Measurements from ENCODE around the gene CYP27B1. TPM values are rescaled to one million over a fixed set of nuclear protein-coding genes. Genes with fewer than 3 reads are reported as not detected.

The CYP27B1 gene, protein sequence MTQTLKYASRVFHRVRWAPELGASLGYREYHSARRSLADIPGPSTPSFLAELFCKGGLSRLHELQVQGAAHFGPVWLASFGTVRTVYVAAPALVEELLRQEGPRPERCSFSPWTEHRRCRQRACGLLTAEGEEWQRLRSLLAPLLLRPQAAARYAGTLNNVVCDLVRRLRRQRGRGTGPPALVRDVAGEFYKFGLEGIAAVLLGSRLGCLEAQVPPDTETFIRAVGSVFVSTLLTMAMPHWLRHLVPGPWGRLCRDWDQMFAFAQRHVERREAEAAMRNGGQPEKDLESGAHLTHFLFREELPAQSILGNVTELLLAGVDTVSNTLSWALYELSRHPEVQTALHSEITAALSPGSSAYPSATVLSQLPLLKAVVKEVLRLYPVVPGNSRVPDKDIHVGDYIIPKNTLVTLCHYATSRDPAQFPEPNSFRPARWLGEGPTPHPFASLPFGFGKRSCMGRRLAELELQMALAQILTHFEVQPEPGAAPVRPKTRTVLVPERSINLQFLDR
- 1.4 to 3.7 TPM (median 2.3 TPM) in 5 replicates for total RNA-seq (2022; extraction: Qiagen RNA extraction; ENCODE audit: low read depth)

DNA sequence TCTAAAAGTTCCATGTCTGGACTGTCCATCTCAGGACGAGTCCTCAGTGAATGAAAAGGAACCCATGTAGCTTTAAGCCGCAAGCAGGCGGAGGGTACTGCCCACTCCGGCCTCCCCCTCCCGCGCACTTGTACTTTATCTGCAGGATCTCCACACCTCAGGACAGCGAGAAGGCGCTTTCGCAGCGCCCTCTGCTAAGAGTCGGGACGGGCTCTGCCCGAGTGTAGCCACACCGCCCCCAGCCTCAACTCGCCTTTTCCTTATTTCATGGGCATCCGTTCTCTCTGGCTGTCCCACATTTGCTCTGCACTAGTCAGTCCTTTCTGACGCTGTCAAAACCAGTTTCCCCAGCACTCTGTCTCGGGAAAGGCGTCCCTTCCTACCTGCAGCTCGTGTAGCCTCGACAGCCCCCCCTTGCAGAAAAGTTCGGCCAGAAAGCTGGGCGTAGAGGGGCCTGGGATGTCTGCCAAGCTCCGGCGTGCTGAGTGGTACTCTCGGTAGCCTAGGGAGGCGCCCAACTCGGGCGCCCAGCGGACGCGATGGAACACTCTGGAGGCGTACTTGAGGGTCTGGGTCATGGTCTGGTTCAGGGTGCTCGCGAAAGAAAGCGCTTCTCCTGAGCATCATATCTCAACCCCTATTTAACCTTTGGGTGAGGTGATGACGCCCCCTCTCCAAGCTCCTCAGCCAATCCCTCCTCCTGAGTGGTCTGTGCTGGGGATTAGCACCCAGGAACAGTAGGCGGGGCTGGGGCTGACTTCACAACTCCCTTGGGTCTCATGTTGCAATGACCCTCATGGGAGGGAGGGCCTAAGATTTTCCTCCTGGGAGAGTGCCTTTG, at the start of gene CYP27B1:
CYP27B1 (minus strand) TSS at position 615 of the 841 bp plus-strand sequence; CDS start at position 578, 37 bp downstream.

DNA sequence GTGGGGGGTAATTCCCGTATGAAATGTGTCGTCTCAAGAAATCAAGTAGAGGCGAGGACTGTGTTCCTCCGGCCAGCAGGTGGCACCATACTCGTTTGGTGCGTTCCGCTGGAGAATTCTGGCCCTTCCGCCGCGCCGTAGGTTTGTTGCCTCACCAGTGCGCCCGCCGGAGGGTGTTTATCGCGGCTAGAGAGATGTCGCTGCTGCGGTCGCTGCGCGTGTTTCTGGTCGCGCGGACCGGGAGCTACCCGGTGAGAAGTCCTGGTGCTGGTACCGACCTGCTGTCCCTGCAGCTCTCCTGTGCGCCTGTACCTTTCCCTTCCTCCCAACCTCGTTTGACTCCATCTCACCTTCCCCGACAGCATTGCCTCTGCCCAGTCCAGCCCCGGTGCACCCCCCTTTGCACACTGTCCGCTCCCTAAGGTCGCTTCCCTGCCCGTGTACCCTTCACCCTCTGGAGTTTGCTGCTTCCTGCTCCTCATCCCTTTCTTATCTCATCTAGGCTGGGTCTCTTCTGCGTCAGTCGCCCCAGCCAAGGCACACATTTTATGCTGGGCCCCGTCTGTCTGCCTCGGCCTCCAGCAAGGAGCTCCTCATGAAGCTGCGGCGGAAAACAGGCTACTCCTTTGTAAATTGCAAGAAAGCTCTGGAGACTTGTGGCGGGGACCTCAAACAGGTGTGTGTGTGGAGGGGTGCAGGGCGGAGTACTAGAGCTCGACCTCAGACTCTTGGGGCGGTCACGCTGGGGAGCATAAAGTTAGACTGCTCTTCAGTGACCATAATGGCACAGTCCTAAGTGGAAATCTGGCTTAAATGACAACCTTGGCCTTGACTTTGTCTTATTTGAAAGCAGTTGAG, 16.0 kb upstream of the CYP27B1 start, which contains the start of gene TSFM:
TSFM (plus strand) TSS at position 180 of the 858 bp plus-strand sequence; CDS start at position 195, 15 bp downstream.

GRCh38 chr12:57772429-57773322, 5.8 kb upstream of the CYP27B1 start, which contains the start of gene EEF1AKMT3:
Gene EEF1AKMT3 (plus strand): TSS chr12:57772614. CDS start chr12:57772725, 111 bp downstream.

GRCh38 chr12:57771873-57772428, 5.1 kb upstream of the CYP27B1 start, which contains the start of gene METTL1:
Gene METTL1 (minus strand): TSS chr12:57772105. CDS start chr12:57772083, 22 bp downstream.

DNA sequence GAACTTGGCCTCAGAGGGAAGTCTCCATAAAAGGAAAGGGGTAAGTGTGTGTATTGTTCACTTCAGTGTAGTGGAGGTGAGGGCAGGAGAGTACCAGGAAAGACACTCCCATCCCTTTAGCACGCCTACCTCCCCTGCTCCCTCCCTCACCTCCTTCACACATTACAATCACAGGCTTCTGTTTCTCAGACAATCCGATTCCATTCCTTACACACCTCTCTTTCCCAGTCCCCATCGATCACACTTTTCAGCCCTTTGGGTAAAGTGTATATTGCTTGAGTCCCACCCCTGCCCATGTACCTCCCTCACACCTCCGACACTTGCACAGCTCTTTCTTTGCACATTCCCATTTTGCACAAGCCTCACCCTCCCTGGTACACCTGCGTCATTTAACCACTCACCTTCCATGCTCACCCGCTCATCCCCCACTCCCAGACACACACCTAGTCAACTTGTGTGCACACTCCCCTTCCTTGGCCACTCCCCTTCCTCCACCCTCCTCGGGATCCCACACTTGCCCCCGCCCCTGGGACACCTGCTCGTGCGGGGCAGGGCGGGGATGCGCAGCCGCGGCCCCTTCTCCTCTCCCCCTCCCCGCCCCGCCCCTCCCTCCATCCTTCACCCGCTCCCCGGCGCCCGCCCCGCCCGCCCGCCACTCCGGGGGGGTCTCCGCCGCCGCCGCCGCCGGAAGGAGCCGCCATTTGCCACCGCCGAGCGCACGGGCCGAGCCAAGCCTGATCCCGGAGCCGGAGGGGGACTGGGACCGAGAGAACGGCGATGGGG, 12.3 kb downstream of the CYP27B1 start, which contains the start of gene MARCHF9:
MARCHF9 (plus strand) TSS at position 693 of the 783 bp plus-strand sequence. CDS start 426 bp downstream, outside the sequence.

DNA sequence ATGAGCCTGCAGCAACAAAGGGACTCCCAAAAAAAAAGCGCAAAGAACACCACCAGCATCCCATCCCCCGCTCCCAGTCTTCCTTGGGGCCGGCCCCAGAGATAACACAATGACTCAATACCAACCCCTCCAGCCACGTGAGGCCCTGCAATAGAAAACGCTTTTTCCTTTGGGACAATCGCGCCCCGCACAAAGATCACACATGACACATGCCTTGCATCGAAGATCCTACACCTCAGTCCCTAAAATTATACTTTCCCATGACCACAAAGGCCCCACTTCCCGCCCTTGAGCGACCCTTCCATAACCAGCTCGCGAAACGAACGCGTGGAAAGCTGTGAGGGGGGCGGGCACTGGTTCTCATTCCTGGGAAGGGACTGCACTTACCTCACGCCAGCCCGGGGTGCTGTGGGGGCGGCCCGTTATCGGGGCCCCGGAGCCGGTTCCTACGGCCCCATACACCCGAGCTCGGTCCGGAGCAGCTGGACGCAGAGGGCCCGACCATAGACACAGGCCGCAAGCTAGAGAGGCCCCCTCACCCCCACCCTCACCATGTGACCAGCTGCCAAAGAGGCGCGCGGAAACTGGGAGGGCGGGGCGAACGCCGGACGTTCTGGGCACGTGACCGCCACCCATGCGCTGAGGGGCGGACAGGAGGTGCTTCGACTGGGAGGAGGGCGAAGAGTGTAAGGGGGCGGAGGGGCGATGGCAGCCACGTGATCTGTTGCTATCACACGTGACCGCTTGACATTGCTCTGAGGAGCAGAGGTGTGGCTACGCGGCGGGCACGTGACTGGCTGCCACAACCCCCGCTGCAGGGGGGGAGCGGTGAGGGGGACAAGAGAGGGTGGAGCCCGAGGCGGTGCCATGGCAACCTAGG, 14.8 kb downstream of the CYP27B1 start, which contains the start of gene CDK4:
CDK4 (minus strand) TSS at position 523 of the 880 bp plus-strand sequence. CDS start 593 bp downstream, outside the sequence.

GRCh38 chr12:57744777-57745484, 21.9 kb downstream of the CYP27B1 start, which contains the start of gene TSPAN31:
Gene TSPAN31 (plus strand): TSS chr12:57745039. CDS start chr12:57745155, 116 bp downstream.

GRCh38 chr12:57738661-57739237, 28.1 kb downstream of the CYP27B1 start, which contains the start of gene AGAP2:
Gene AGAP2 (minus strand): TSS chr12:57738742. CDS start chr12:57738246, 496 bp downstream.

Other genes with a start within 250 kb of the CYP27B1 start
- 35.7 to 48.5 TPM (median 39.1 TPM) in 5 replicates for gene DDIT3, start 246.6 kb downstream of the CYP27B1 start, total RNA-seq (2022; extraction: Qiagen RNA extraction; ENCODE audit: low read depth)
- 23.2 to 32.2 TPM (median 27.5 TPM) in 5 replicates for gene MBD6, start 244.3 kb downstream of the CYP27B1 start, total RNA-seq (2022; extraction: Qiagen RNA extraction; ENCODE audit: low read depth)
- 112 to 184 TPM (median 114 TPM) in 5 replicates for gene DCTN2, start 219.9 kb downstream of the CYP27B1 start, total RNA-seq (2022; extraction: Qiagen RNA extraction; ENCODE audit: low read depth)
- gene KIF5A, start 217.0 kb downstream of the CYP27B1 start, total RNA-seq (2022; extraction: Qiagen RNA extraction; ENCODE audit: low read depth): 0.17 to 0.31 TPM (median 0.23 TPM) in 5 replicates
- gene PIP4K2C, start 175.9 kb downstream of the CYP27B1 start, total RNA-seq (2022; extraction: Qiagen RNA extraction; ENCODE audit: low read depth): 36.3 to 44.3 TPM (median 42.6 TPM) in 5 replicates
- 14.4 to 21.2 TPM (median 18.1 TPM) in 5 replicates for gene DTX3, start 162.3 kb downstream of the CYP27B1 start, total RNA-seq (2022; extraction: Qiagen RNA extraction; ENCODE audit: low read depth)
- gene ARHGEF25, start 155.6 kb downstream of the CYP27B1 start, total RNA-seq (2022; extraction: Qiagen RNA extraction; ENCODE audit: low read depth): 4.8 to 7.0 TPM (median 6.8 TPM) in 5 replicates
- gene B4GALNT1, start 133.9 kb downstream of the CYP27B1 start, total RNA-seq (2022; extraction: Qiagen RNA extraction; ENCODE audit: low read depth): 36.6 to 54.4 TPM (median 48.1 TPM) in 5 replicates
- 116 to 127 TPM (median 119 TPM) in 5 replicates for gene OS9, start 72.9 kb downstream of the CYP27B1 start, total RNA-seq (2022; extraction: Qiagen RNA extraction; ENCODE audit: low read depth)
- 0.13 to 0.20 TPM (median 0.16 TPM) in 5 replicates for gene AGAP2, start 28.3 kb downstream of the CYP27B1 start, total RNA-seq (2022; extraction: Qiagen RNA extraction; ENCODE audit: low read depth)
- gene TSPAN31, start 22.0 kb downstream of the CYP27B1 start, total RNA-seq (2022; extraction: Qiagen RNA extraction; ENCODE audit: low read depth): 15.7 to 20.4 TPM (median 17.0 TPM) in 5 replicates
- 259 to 307 TPM (median 276 TPM) in 5 replicates for gene CDK4, start 14.8 kb downstream of the CYP27B1 start, total RNA-seq (2022; extraction: Qiagen RNA extraction; ENCODE audit: low read depth)
- gene MARCHF9, start 12.0 kb downstream of the CYP27B1 start, total RNA-seq (2022; extraction: Qiagen RNA extraction; ENCODE audit: low read depth): 6.1 to 8.8 TPM (median 7.5 TPM) in 5 replicates
- 51.0 to 61.9 TPM (median 57.7 TPM) in 5 replicates for gene METTL1, start 5.0 kb upstream of the CYP27B1 start, total RNA-seq (2022; extraction: Qiagen RNA extraction; ENCODE audit: low read depth)
- 4.2 to 7.1 TPM (median 6.1 TPM) in 5 replicates for gene EEF1AKMT3, start 5.5 kb upstream of the CYP27B1 start, total RNA-seq (2022; extraction: Qiagen RNA extraction; ENCODE audit: low read depth)
- 69.5 to 78.2 TPM (median 73.9 TPM) in 5 replicates for gene TSFM, start 15.7 kb upstream of the CYP27B1 start, total RNA-seq (2022; extraction: Qiagen RNA extraction; ENCODE audit: low read depth)
- gene AVIL, start 51.7 kb upstream of the CYP27B1 start, total RNA-seq (2022; extraction: Qiagen RNA extraction; ENCODE audit: low read depth): 0.31 to 0.78 TPM (median 0.53 TPM) in 5 replicates
- 44.5 to 56.2 TPM (median 52.3 TPM) in 5 replicates for gene CTDSP2, start 79.7 kb upstream of the CYP27B1 start, total RNA-seq (2022; extraction: Qiagen RNA extraction; ENCODE audit: low read depth)
- gene ATP23, start 174.5 kb upstream of the CYP27B1 start, total RNA-seq (2022; extraction: Qiagen RNA extraction; ENCODE audit: low read depth): 4.5 to 7.7 TPM (median 5.3 TPM) in 5 replicates